Spleen (tissue), 13 donors: Measurements from ENCODE around the gene RFX1. TPM values are rescaled to one million over a fixed set of nuclear protein-coding genes. Genes with fewer than 3 reads are reported as not detected.

Experiments used
- DNase-seq: peaks from one replicate; pipeline ENCODE4 v3.0.0-alpha.2; 2020
- H3K27ac ChIP-seq, 8 donors: fragments of 200-600 bp; sonication (generic) in 7 of 8; 1 replicate in 4 of 8; 2 replicates in 4 of 8; pipeline versions ENCODE4 v1.5.0 to v1.8.0; 2016 to 2021; ENCODE audit warnings: inconsistent platforms in 4 of 8, mild to moderate bottlenecking in 4 of 8, moderate library complexity in 1 of 8
- H3K27me3 ChIP-seq, 7 donors: fragments of 200-600 bp; sonication (generic) in 6 of 7; replicated peaks in 1 of 7; 1 replicate in 4 of 7; 2 replicates in 3 of 7; pipeline versions ENCODE4 v1.5.0 to v1.8.0; 2016 to 2021; ENCODE audit warnings: inconsistent platforms in 3 of 7, mild to moderate bottlenecking in 1 of 7
- H3K36me3 ChIP-seq, 6 donors: fragments of 200-600 bp; sonication (generic) in 5 of 6; 1 replicate in 4 of 6; 2 replicates in 2 of 6; pipeline versions ENCODE4 v1.5.0 to v1.8.0; 2016 to 2021; ENCODE audit warnings: inconsistent platforms in 2 of 6
- H3K4me1 ChIP-seq, 6 donors: fragments of 200-600 bp; sonication (generic) in 5 of 6; 1 replicate in 3 of 6; 2 replicates in 3 of 6; pipeline versions ENCODE4 v1.5.0 to v1.8.0; 2016 to 2021; ENCODE audit warnings: inconsistent platforms in 3 of 6
- H3K4me3 ChIP-seq, 8 donors: fragments of 200-600 bp; sonication (generic) in 7 of 8; 1 replicate in 4 of 8; 2 replicates in 4 of 8; pipeline versions ENCODE4 v1.5.0 to v1.8.0; 2016 to 2021; ENCODE audit warnings: inconsistent platforms in 4 of 8, mild to moderate bottlenecking in 4 of 8, moderate library complexity in 2 of 8
- H3K9me3 ChIP-seq, 8 donors: fragments of 200-600 bp; sonication (generic) in 7 of 8; 1 replicate in 4 of 8; 2 replicates in 4 of 8; pipeline versions ENCODE4 v1.5.0 to v1.8.0; 2016 to 2021; ENCODE audit warnings: inconsistent platforms in 4 of 8
- CTCF ChIP-seq, 11 experiments: fragments of 200-600 bp in 7 of 11; fragments of 450-650 bp in 4 of 11; sonication (generic) in 4 of 11; IDR thresholded peaks in 8 of 11; conservative IDR thresholded peaks in 3 of 11; 1 replicate in 7 of 11; 2 replicates in 4 of 11; pipeline versions ENCODE4 v1.4.0 to v1.8.0; 2016 to 2021; ENCODE audit warnings: antibody characterized with exemption in 11 of 11, inconsistent platforms in 4 of 11, mild to moderate bottlenecking in 1 of 11
- POLR2A ChIP-seq, 3 donors: fragments of 450-650 bp; IDR thresholded peaks; one replicate each; pipeline ENCODE4 v1.5.1; 2017; ENCODE audit warnings: antibody characterized with exemption in 3 of 3, mild to moderate bottlenecking in 1 of 3
- POLR2AphosphoS5 ChIP-seq, 3 donors: sonication (generic); formaldehyde crosslinking; IDR thresholded peaks; one replicate each; pipeline ENCODE4 v1.5.1; 2017; ENCODE audit warnings: antibody characterized with exemption in 3 of 3
- WGBS, 5 donors: extraction: QIAGEN DNeasy Blood & Tissue Kit in 3 of 5; methylation state at CpG; one replicate each; pipeline versions ENCODE4 v1.1.5 to v1.1.7; 2013 to 2018; 5-methylcytosine and 5-hydroxymethylcytosine counted together
- intact Hi-C: fragments of 100-400 bp; cut with DNase I; formaldehyde crosslinking; loops from one replicate; pipeline ENCODE4 v1.15.0; 2023; ENCODE audit warnings: low total_unique reads
- long read RNA-seq, 2 donors: transcript quantifications; one replicate each; lab custom pipeline, GENCODE V29; 2026
- polyA plus RNA-seq, 3 donors: library from polyadenylated mRNA; stranded (reverse); fragments of 200-250 nt; gene quantifications; one replicate each; pipeline ENCODE4 v1.2.1, GENCODE V29; 2013
- total RNA-seq, 7 donors: library from RNA; depleted of rRNA in 3 of 7; stranded (reverse); fragments of >200 nt in 3 of 7; fragmentation: NEBNext Ultra II Directional in 4 of 7; extraction: Animal tissue kit (Norgen Biotek cat#: 25700) in 4 of 7; gene quantifications; one replicate each; pipeline versions ENCODE4 v1.1.0 to v1.2.1, GENCODE V29; 2016 to 2021
- donor health status: healthy with polysubstance abuse.
- donor health status: DM: no; HTN: no; CAD: no; lungs with moderate emphysema.
- donor health status: DM: no; HTN: no; CAD: no.
- donor health status: Bipolar disorder and iron deficiency.
- donor health status: healthy.
- donor health status: DM: no; HTN: no; CAD: no.
- donor health status: DM: yes; HTN: yes; CAD: no.

The RFX1 gene
- total RNA-seq (10 to 100 TPM in 5 of 7 donors, 1 to 10 TPM in 2; 9.2 to 22.4 (median 17.9) TPM), polyA plus RNA-seq (1 to 10 TPM; 2.2 to 8.0 (median 4.2) TPM)
- long read RNA-seq, donor 1, full-length matches to known transcripts: 3 of 23 reads
- long read RNA-seq, donor 1, partial matches to known transcripts: 15 of 23 reads
- long read RNA-seq, donor 1, other reads (novel, unspliced or antisense): 5 of 23 reads
- long read RNA-seq, donor 2, partial matches to known transcripts: 0 of 1 reads
- long read RNA-seq, donor 2, other reads (novel, unspliced or antisense): 0 of 1 reads

- intact Hi-C loops: no loop called here
- peak; percentile 99 for DNase-seq
- peaks cover 31 to 51% (median 48%) of the 10 kb centered on the region in 6 donors for H3K4me1 ChIP-seq
- H3K27me3 ChIP-seq: no peaks in the 10 kb centered on the region
- 0 to 1% (median 0%) methylated on average over 14 to 58 of the region's 58 CpGs for WGBS, 5 donors
- no peaks in the 10 kb centered on the region for H3K9me3 ChIP-seq
- peak within 1 kb of the TSS; percentile 71 to 98 (median 87) for H3K4me3 ChIP-seq
- TF ChIP-seq POLR2AphosphoS5 (IDR thresholded peaks at IDR 0.05): peak in 1 of 3 donors; percentile 59
- peak in 1 of 11 experiments; percentile 35 for TF ChIP-seq CTCF (IDR thresholded peaks at IDR 0.05 in 8 of 11, conservative IDR thresholded peaks at IDR 0.05 in 3 of 11)
- peak in 1 of 3 donors; percentile 55 for TF ChIP-seq POLR2A (IDR thresholded peaks at IDR 0.05)
- no peaks in the 10 kb centered on the region for H3K36me3 ChIP-seq
- H3K27ac ChIP-seq: peak within 1 kb of the TSS; percentile 89 to 99 (median 98)
These were observed at the start of gene RFX1 for GRCh38 chr19:14006085-14006765. Gene RFX1 (minus strand): TSS chr19:14006320. CDS start chr19:13993843, 12,477 bp downstream.

DNA sequence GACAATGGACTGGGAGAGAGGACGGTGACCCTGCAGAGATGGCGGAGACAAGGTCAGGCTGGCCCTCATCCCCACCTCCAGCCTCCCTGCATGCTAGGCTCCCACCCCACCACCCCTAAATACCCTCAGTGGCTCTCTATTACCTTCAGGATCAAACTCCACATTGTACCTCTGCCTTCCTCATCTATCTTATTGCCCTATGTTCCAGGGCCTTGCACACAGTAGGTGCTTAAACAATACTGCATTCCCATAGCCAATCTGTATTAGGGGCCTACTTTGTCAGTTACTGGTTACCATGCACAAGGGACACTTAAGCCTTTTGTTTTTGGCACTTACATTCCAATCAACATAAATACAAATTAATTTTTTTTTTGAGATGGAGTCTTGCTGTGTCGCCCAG lies 49.3 kb upstream of the RFX1 start:
- H3K27ac ChIP-seq: no peak overlapping the region
- TF ChIP-seq POLR2AphosphoS5 (IDR thresholded peaks at IDR 0.05) (no peak), CTCF (IDR thresholded peaks at IDR 0.05 in 8 of 11, conservative IDR thresholded peaks at IDR 0.05 in 3 of 11) (no peak), POLR2A (IDR thresholded peaks at IDR 0.05) (no peak)
- intact Hi-C loops: no loop called here
- peaks cover 0 to 26% (median 17%) of the 10 kb centered on the region in 6 donors for H3K4me1 ChIP-seq
- DNase-seq: no peak
- 83 to 95% (median 86%) methylated on average over 3 of the region's 3 CpGs for WGBS, 5 donors
- H3K4me3 ChIP-seq: no peak overlapping the region
- H3K9me3 ChIP-seq: peaks cover 0 to 10% (median 4%) of the 10 kb centered on the region in 8 donors
- peaks cover 0 to 50% (median 38%) of the 10 kb centered on the region in 7 donors for H3K27me3 ChIP-seq
- peaks cover 0 to 31% (median 26%) of the 10 kb centered on the region in 6 donors for H3K36me3 ChIP-seq

GRCh38 chr19:14054721-14055120 lies 48.6 kb upstream of the RFX1 start:
- WGBS, 5 donors: 37 to 45% (median 42%) methylated on average over 11 of the region's 11 CpGs
- no peak for DNase-seq
- Histone ChIP-seq H3K4me3 (no peak overlapping the region), H3K9me3 (peaks cover 0 to 10% (median 4%) of the 10 kb centered on the region in 8 donors), H3K36me3 (peaks cover 0 to 38% (median 32%) of the 10 kb centered on the region in 6 donors), H3K27ac (no peak overlapping the region), H3K27me3 (peaks cover 0 to 44% (median 33%) of the 10 kb centered on the region in 7 donors), H3K4me1 (peaks cover 0 to 26% (median 17%) of the 10 kb centered on the region in 6 donors)
- intact Hi-C loops: no loop called here
- TF ChIP-seq CTCF (IDR thresholded peaks at IDR 0.05 in 8 of 11, conservative IDR thresholded peaks at IDR 0.05 in 3 of 11) (no peak), POLR2AphosphoS5 (IDR thresholded peaks at IDR 0.05) (no peak), POLR2A (IDR thresholded peaks at IDR 0.05) (no peak)

GRCh38 chr19:14054099-14054498 lies 48.0 kb upstream of the RFX1 start:
- no peak for TF ChIP-seq CTCF (IDR thresholded peaks at IDR 0.05 in 8 of 11, conservative IDR thresholded peaks at IDR 0.05 in 3 of 11)
- TF ChIP-seq POLR2AphosphoS5 (IDR thresholded peaks at IDR 0.05): no peak
- no peak for TF ChIP-seq POLR2A (IDR thresholded peaks at IDR 0.05)
- intact Hi-C loops: no loop called here
- Histone ChIP-seq H3K4me3 (no peak overlapping the region), H3K4me1 (peaks cover 0 to 24% (median 16%) of the 10 kb centered on the region in 6 donors), H3K27ac (no peak overlapping the region), H3K9me3 (peaks cover 0 to 10% (median 4%) of the 10 kb centered on the region in 8 donors), H3K36me3 (peaks cover 0 to 44% (median 36%) of the 10 kb centered on the region in 6 donors), H3K27me3 (peaks cover 0 to 37% (median 27%) of the 10 kb centered on the region in 7 donors)
- WGBS, 5 donors: 75 to 83% (median 78%) methylated on average over 6 of the region's 6 CpGs
- no peak for DNase-seq
